GM13976 (cell line): ENCODE measurements around the gene RHD.
"Not testable (repeated sequence)": the region's sequence is repeated elsewhere in the genome, so short reads cannot be mapped to it uniquely, and the experiment has no call there.

Source experiments
- DNase-seq: peaks from one replicate; pipeline ENCODE4 v3.0.0; 2012; ENCODE audit warnings: low spot score
- CTCF ChIP-seq: IDR thresholded peaks from 2 replicates; pipeline ENCODE4 v1.5.1; 2012; ENCODE audit warnings: borderline replicate concordance, mild to moderate bottlenecking; ENCODE audit not compliant: insufficient read depth; ENCODE audit errors: extremely low read depth, missing control alignments, control extremely low read depth
- in situ Hi-C: fragments of 300-500 bp; cut with MboI; formaldehyde crosslinking; loops from one replicate; pipeline ENCODE4 v1.12.0; 2022; ENCODE audit warnings: low sequenced_read_pairs, mixed read lengths, inconsistent platforms; ENCODE audit not compliant: unreplicated experiment

Gene RHD

GRCh38 chr1:25272238-25272637, at the start of gene RHD:
TSS of gene RHD (plus strand) at chr1:25272509. CDS start at chr1:25272548, 39 bp downstream.
- DNase-seq, in situ Hi-C loops: not testable (repeated sequence)

GRCh38 chr1:25222606-25223005, 49.7 kb upstream of the RHD start:
- no peak for TF ChIP-seq CTCF
- in situ Hi-C loops, result no loop called here
- DNase-seq, result no peak

- DNase-seq, result no peak
- no peak for TF ChIP-seq CTCF
- in situ Hi-C loops, result no loop called here
These were observed 48.8 kb upstream of the RHD start for GRCh38 chr1:25223471-25223870.

- no peak for TF ChIP-seq CTCF
- DNase-seq, result peak; percentile 97
- in situ Hi-C loops, result no loop called here
These were observed 40.1 kb upstream of the RHD start, which contains the start of gene SYF2 for GRCh38 chr1:25232027-25232865. TSS of gene SYF2 (minus strand) at chr1:25232502. CDS start at chr1:25232467, 35 bp downstream.

GRCh38 chr1:25232866-25233784, 39.2 kb upstream of the RHD start:
- DNase-seq, result peak; percentile 82
- TF ChIP-seq CTCF, result no peak
- in situ Hi-C loops, result no loop called here

GRCh38 chr1:25235411-25235810, 36.9 kb upstream of the RHD start:
- in situ Hi-C loops, DNase-seq: not testable (repeated sequence)

- in situ Hi-C loops, DNase-seq: not testable (repeated sequence)
These were observed 36.0 kb upstream of the RHD start for GRCh38 chr1:25236261-25236660.

GRCh38 chr1:25238046-25238445, 34.3 kb upstream of the RHD start:
- in situ Hi-C loops, result no loop called here
- no peak for DNase-seq
- no peak for TF ChIP-seq CTCF
